SK-N-SH treated with all-trans-retinoic acid at 6 μM for 48 hours (cell line): ENCODE results near the gene ANKRD28.

Experiments
- ATAC-seq: fragments of 200-7000 bp; cut with Tn5 transposase; 3 replicates; pipeline ENCODE4 v1.9.1; 2020; ENCODE audit warnings: mild to moderate bottlenecking, moderate library complexity
- ARNTL ChIP-seq: fragments of 450-650 bp; formaldehyde crosslinking; IDR thresholded peaks from 2 replicates; pipeline ENCODE4 v1.5.0; 2020; ENCODE audit warnings: low read depth, mild to moderate bottlenecking, moderate library complexity, borderline replicate concordance
- BACH2 ChIP-seq: fragments of 250-450 bp; sonication (Bioruptor Pico); IDR thresholded peaks from 2 replicates; pipeline ENCODE4 v1.9.0; 2021; ENCODE audit warnings: mild to moderate bottlenecking, borderline replicate concordance
- CREB5 ChIP-seq: fragments of 250-450 bp; sonication (Bioruptor Pico); IDR thresholded peaks from 2 replicates; pipeline ENCODE4 v1.5.1; 2020; ENCODE audit warnings: low read depth, mild to moderate bottlenecking, moderate library complexity
- CSDC2 ChIP-seq: fragments of 250-450 bp; sonication (Bioruptor Pico); IDR thresholded peaks from 2 replicates; pipeline ENCODE4 v1.5.0; 2020; ENCODE audit warnings: mild to moderate bottlenecking, moderate library complexity
- CSRNP3 ChIP-seq: fragments of 250-450 bp; sonication (Bioruptor Pico); IDR thresholded peaks from 2 replicates; pipeline ENCODE4 v1.5.1; 2021; ENCODE audit warnings: mild to moderate bottlenecking, moderate library complexity
- ESRRG ChIP-seq: fragments of 250-450 bp; sonication (Bioruptor Pico); IDR thresholded peaks from 2 replicates; pipeline ENCODE4 v1.6.1; 2021; ENCODE audit warnings: mild to moderate bottlenecking
- GLIS3 ChIP-seq: fragments of 250-450 bp; sonication (Bioruptor Pico); IDR thresholded peaks from 2 replicates; pipeline ENCODE4 v1.5.0; 2020; ENCODE audit warnings: mild to moderate bottlenecking, moderate library complexity
- OSR1 ChIP-seq: fragments of 250-450 bp; sonication (Bioruptor Pico); IDR thresholded peaks from 2 replicates; pipeline ENCODE4 v1.8.0; 2022; ENCODE audit warnings: moderate library complexity, mild to moderate bottlenecking, inconsistent platforms
- PATZ1 ChIP-seq: fragments of 250-450 bp; sonication (Bioruptor Pico); IDR thresholded peaks from 2 replicates; pipeline ENCODE4 v1.8.0; 2020; ENCODE audit warnings: mild to moderate bottlenecking, moderate library complexity, borderline replicate concordance
- PPARA ChIP-seq: fragments of 250-450 bp; sonication (Bioruptor Pico); IDR thresholded peaks from 2 replicates; pipeline ENCODE4 v1.5.0; 2020; ENCODE audit warnings: mild to moderate bottlenecking, borderline replicate concordance
- RARB ChIP-seq: fragments of 250-450 bp; sonication (Bioruptor Pico); IDR thresholded peaks from 2 replicates; pipeline ENCODE4 v1.8.0; 2021; ENCODE audit warnings: mild to moderate bottlenecking, moderate library complexity
- SNAI2 ChIP-seq: fragments of 250-450 bp; sonication (Bioruptor Pico); IDR thresholded peaks from 2 replicates; pipeline ENCODE4 v1.5.0; 2020; ENCODE audit warnings: mild to moderate bottlenecking, moderate library complexity
- TCF4 ChIP-seq: fragments of 250-450 bp; sonication (Bioruptor Pico); IDR thresholded peaks from 2 replicates; pipeline ENCODE4 v1.8.0; 2021; ENCODE audit warnings: mild to moderate bottlenecking, moderate library complexity, borderline replicate concordance
- ZFP3 ChIP-seq: fragments of 250-450 bp; sonication (Bioruptor Pico); IDR thresholded peaks from 2 replicates; pipeline ENCODE4 v1.5.0; 2020; ENCODE audit warnings: mild to moderate bottlenecking, moderate library complexity
- ZFP30 ChIP-seq: fragments of 450-650 bp; formaldehyde crosslinking; IDR thresholded peaks from 2 replicates; pipeline ENCODE4 v1.5.0; 2022; ENCODE audit warnings: mild to moderate bottlenecking, moderate library complexity
- ZNF565 ChIP-seq: fragments of 450-650 bp; formaldehyde crosslinking; conservative IDR thresholded peaks from 2 replicates; pipeline ENCODE4 v1.5.0; 2020; ENCODE audit warnings: low read depth, mild to moderate bottlenecking, moderate library complexity
- ZNF70 ChIP-seq: fragments of 450-650 bp; formaldehyde crosslinking; IDR thresholded peaks from 2 replicates; pipeline ENCODE4 v1.5.0; 2020; ENCODE audit warnings: mild to moderate bottlenecking, moderate library complexity
- TF ChIP-seq, protein P1 (sequence below): fragments of 250-450 bp; sonication (Bioruptor Pico); IDR thresholded peaks from 2 replicates; pipeline ENCODE4 v1.8.0; 2021; ENCODE audit warnings: low read depth, mild to moderate bottlenecking, moderate library complexity, borderline replicate concordance

Gene ANKRD28

GRCh38 chr3:15779111-15779510 lies 18.7 kb downstream of the ANKRD28 start:
- ATAC-seq = no peak

DNA sequence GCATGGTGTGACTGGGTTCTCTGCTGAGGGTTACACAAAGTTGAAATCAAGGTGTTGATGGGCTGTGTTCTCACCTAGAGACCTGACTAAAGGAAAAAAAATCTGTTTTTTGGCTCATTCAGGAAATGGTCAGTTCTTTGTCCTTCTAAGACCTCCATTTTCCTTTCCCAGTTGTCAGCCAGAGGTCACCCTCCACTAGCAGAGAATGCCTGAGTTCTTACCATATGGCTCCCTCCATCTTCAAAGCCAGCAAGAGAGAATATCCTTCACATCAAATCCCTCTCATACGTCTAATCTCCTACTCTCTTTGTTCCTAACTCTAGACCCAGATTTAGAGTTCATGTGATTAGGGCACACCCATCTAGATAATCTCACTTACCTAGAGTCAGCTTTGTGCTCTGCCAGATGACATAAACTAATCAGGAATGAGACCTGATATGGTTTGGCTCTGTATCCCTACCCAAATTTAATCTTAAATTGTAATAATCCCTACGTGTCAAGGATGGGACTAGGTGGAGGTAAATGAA lies 19.4 kb downstream of the ANKRD28 start:
- no peak for TF ChIP-seq PPARA (CRISPR knock-in tag)
- no peak for TF ChIP-seq TCF4 (CRISPR knock-in tag)
- TF ChIP-seq CSRNP3 (CRISPR knock-in tag) = no peak
- no peak for TF ChIP-seq BACH2 (CRISPR knock-in tag)
- TF ChIP-seq ZFP3 (CRISPR knock-in tag) = no peak
- no peak for TF ChIP-seq ARNTL (CRISPR knock-in tag)
- TF ChIP-seq OSR1 (CRISPR knock-in tag) = no peak
- no peak for TF ChIP-seq SNAI2 (CRISPR knock-in tag)
- TF ChIP-seq ZNF565 (CRISPR knock-in tag) = no peak
- TF ChIP-seq ZNF70 (CRISPR knock-in tag) = no peak
- no peak for TF ChIP-seq GLIS3 (CRISPR knock-in tag)
- TF ChIP-seq CREB5 (CRISPR knock-in tag) = no peak
- TF ChIP-seq, all 23 proteins: peak for 0
- ATAC-seq = no peak

More at GRCh38 chr3:15779111-15779510, 18.7 kb downstream of the ANKRD28 start:
- no peak for TF ChIP-seq OSR1 (CRISPR knock-in tag)
- no peak for TF ChIP-seq PATZ1
- TF ChIP-seq ESRRG = no peak
- TF ChIP-seq, protein P1, sequence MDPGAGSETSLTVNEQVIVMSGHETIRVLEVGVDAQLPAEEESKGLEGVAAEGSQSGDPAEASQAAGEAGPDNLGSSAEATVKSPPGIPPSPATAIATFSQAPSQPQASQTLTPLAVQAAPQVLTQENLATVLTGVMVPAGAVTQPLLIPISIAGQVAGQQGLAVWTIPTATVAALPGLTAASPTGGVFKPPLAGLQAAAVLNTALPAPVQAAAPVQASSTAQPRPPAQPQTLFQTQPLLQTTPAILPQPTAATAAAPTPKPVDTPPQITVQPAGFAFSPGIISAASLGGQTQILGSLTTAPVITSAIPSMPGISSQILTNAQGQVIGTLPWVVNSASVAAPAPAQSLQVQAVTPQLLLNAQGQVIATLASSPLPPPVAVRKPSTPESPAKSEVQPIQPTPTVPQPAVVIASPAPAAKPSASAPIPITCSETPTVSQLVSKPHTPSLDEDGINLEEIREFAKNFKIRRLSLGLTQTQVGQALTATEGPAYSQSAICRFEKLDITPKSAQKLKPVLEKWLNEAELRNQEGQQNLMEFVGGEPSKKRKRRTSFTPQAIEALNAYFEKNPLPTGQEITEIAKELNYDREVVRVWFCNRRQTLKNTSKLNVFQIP (CRISPR knock-in tag) = no peak
- TF ChIP-seq ZFP30 (CRISPR knock-in tag) = no peak
- TF ChIP-seq CSRNP3 (CRISPR knock-in tag) = no peak
- no peak for TF ChIP-seq RARB
- TF ChIP-seq GLIS3 (CRISPR knock-in tag) = no peak
- TF ChIP-seq ARNTL (CRISPR knock-in tag) = no peak
- TF ChIP-seq CSDC2 (CRISPR knock-in tag) = no peak
- TF ChIP-seq ZNF565 (CRISPR knock-in tag) = no peak
- TF ChIP-seq ZNF70 (CRISPR knock-in tag) = no peak
- TF ChIP-seq BACH2 (CRISPR knock-in tag) = no peak
- TF ChIP-seq CREB5 (CRISPR knock-in tag) = no peak
- TF ChIP-seq SNAI2 (CRISPR knock-in tag) = no peak
- TF ChIP-seq PPARA (CRISPR knock-in tag) = no peak
- TF ChIP-seq TCF4 (CRISPR knock-in tag) = no peak

- ATAC-seq = peak; percentile 8; the same call in 2 of the 3 replicates
Observed at GRCh38 chr3:15774931-15775560, 22.7 kb downstream of the ANKRD28 start.
